ENCODE data around the gene CRABP2. TPM values are rescaled to one million over a fixed set of nuclear protein-coding genes. Genes with fewer than 3 reads are reported as not detected.

The CRABP2 gene
- total RNA-seq, 1 donor from 2014 or later, result 278 TPM

DNA sequence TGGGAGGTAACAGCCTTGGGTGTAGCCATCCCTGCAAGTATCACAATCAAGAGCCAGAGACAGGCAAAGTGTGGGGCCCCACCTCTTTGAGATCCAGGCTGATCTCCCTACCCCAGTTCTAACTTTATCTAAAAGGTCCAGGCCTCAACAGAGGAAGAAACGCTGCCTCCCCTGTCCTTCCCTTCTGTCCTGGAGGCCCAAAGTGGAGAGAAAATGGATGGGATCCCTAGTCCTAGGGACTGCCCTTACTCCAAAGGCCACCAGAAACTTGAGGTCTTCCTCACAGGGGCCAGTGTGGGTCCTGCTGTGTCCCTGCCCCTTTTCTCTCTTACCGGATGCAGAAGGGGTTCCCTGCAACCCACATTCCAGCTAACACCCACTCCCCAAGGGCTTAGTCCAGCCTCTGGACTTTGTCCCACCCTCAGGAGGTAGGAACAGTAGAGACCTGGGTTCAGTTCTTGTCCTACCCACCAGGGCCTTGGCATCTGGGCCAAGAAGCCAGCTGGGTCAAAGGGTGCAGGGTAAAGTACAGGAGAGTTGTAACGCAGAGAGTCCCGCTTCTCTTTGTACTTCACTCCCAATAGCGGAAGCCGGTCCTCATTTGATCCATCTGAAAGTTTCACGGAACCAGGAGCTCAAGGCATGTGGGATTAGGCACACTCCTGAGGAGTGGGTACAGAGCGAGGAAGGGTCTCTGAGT is 44.2 kb upstream of the CRABP2 start:
- H3K9me3 ChIP-seq (ENCODE audit: insufficient read depth, low read depth, low read length), result no peaks in the 10 kb centered on the region
- H3K36me3 ChIP-seq (ENCODE audit: insufficient read depth, low read length), result peaks cover 4% of the 10 kb centered on the region
- Mint-ChIP-seq H3K27ac (ENCODE audit: unreplicated experiment) (peak overlapping the region; percentile 91), H3K36me3 (ENCODE audit: low read depth, unreplicated experiment) (peaks cover 3% of the 10 kb centered on the region), H3K4me1 (ENCODE audit: low read depth, unreplicated experiment) (peaks cover 43% of the 10 kb centered on the region), H3K9me3 (ENCODE audit: unreplicated experiment) (no peaks in the 10 kb centered on the region), H3K4me3 (ENCODE audit: unreplicated experiment) (peak overlapping the region; percentile 97), H3K27me3 (ENCODE audit: low read depth, unreplicated experiment) (no peaks in the 10 kb centered on the region)
- H4K20me1 ChIP-seq (ENCODE audit: insufficient read depth, low read length), result no peaks in the 10 kb centered on the region
- peak overlapping the region; percentile 100 for H3K27ac ChIP-seq (ENCODE audit: low read depth, low read length)
- FAIRE-seq, result no peak
- peak overlapping the region; percentile 99 for H3K4me2 ChIP-seq (ENCODE audit: low read length)
- H2AFZ ChIP-seq (ENCODE audit: low read depth, low read length), result no peak overlapping the region
- peaks cover 78% of the 10 kb centered on the region for H3K79me2 ChIP-seq (ENCODE audit: insufficient read depth, low read length)
- H3K4me1 ChIP-seq (ENCODE audit: insufficient read depth, low read length), result peaks cover 56% of the 10 kb centered on the region
- peak overlapping the region; percentile 86 for H3K4me3 ChIP-seq (ENCODE audit: insufficient read depth, low read depth, low read length)
- no peaks in the 10 kb centered on the region for H3K27me3 ChIP-seq (ENCODE audit: insufficient read depth, low read length)
- H3K9ac ChIP-seq (ENCODE audit: low read length), result peak overlapping the region; percentile 91
- no peak for DNase-seq (ENCODE audit: low read depth)
- TF ChIP-seq CTCF (IDR thresholded peaks at IDR 0.05; ENCODE audit: insufficient read depth, low read depth, low read length) (no peak), EZH2 (IDR thresholded peaks at IDR 0.05; ENCODE audit: insufficient read depth, low read length) (no peak)

DNA sequence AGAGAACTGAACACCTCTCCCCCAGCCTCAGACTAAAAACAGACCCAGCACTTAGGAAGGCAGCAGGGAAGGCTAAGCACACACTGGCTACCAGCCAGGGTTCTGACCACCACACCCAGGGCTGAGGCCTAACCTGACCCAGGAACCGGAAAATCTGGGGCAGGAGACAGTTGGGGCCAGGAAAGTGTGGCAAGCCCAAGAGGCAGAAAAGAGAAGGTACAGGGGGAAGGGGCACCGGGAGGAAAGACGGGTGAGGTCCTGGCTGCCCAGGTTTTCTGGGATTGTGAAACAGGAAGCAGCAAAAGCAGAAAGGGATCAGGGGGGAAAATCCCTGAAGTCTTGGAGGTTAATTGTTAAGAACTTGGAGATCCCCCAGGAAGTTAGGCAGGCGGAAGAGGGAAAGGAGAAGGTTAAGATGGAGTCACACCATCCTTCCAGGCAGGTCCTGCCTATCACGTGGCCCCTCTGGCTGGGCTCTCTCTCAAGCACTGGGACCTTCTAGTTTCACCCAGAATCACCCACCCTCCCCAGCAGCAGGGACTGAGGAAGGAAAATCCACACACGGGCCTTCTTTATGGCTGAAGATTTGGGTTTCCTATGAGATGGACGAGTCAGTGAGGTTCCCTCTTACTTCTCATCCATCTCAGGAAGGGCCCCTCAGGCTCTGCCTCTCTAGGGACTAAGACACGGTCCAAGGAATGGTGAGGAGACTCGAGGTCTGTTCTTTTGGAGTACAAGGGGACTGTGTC is 43.5 kb upstream of the CRABP2 start:
- Histone ChIP-seq H3K4me2 (ENCODE audit: low read length) (peak overlapping the region; percentile 99), H3K36me3 (ENCODE audit: insufficient read depth, low read length) (peaks cover 4% of the 10 kb centered on the region), H3K9me3 (ENCODE audit: insufficient read depth, low read depth, low read length) (no peaks in the 10 kb centered on the region), H3K9ac (ENCODE audit: low read length) (peak overlapping the region; percentile 91), H3K4me3 (ENCODE audit: insufficient read depth, low read depth, low read length) (peak overlapping the region; percentile 86), H3K27me3 (ENCODE audit: insufficient read depth, low read length) (no peaks in the 10 kb centered on the region), H2AFZ (ENCODE audit: low read depth, low read length) (no peak overlapping the region), H3K79me2 (ENCODE audit: insufficient read depth, low read length) (peaks cover 84% of the 10 kb centered on the region), H4K20me1 (ENCODE audit: insufficient read depth, low read length) (no peaks in the 10 kb centered on the region), H3K27ac (ENCODE audit: low read depth, low read length) (peak overlapping the region; percentile 100), H3K4me1 (ENCODE audit: insufficient read depth, low read length) (peaks cover 56% of the 10 kb centered on the region)
- DNase-seq (ENCODE audit: low read depth) (no peak), FAIRE-seq (no peak)
- no peaks in the 10 kb centered on the region for H3K9me3 Mint-ChIP-seq (ENCODE audit: unreplicated experiment)
- peaks cover 4% of the 10 kb centered on the region for H3K36me3 Mint-ChIP-seq (ENCODE audit: low read depth, unreplicated experiment)
- no peaks in the 10 kb centered on the region for H3K27me3 Mint-ChIP-seq (ENCODE audit: low read depth, unreplicated experiment)
- H3K27ac Mint-ChIP-seq (ENCODE audit: unreplicated experiment), result peak overlapping the region; percentile 91
- H3K4me3 Mint-ChIP-seq (ENCODE audit: unreplicated experiment), result peak overlapping the region; percentile 97
- TF ChIP-seq EZH2 (IDR thresholded peaks at IDR 0.05; ENCODE audit: insufficient read depth, low read length) (no peak), CTCF (IDR thresholded peaks at IDR 0.05; ENCODE audit: insufficient read depth, low read depth, low read length) (no peak)
- peaks cover 43% of the 10 kb centered on the region for H3K4me1 Mint-ChIP-seq (ENCODE audit: low read depth, unreplicated experiment)

Data from astrocyte (in vitro differentiated cells and primary cell).